SKM-1 treated with dmso at 0.1 percent for 144 hours (cell line): ENCODE results near the gene NAP1L3.

Experiments used
- DNase-seq: peaks from one replicate; lab custom pipeline; 2025; ENCODE audit not compliant: unreplicated experiment; lab: John Stamatoyannopoulos, UW

NAP1L3 gene

GRCh38 chrX:93673056-93673868 lies at the start of gene NAP1L3:
NAP1L3 (minus strand) TSS chrX:93673578; CDS start chrX:93673304, 274 bp downstream.
- DNase-seq: peak; percentile 64

GRCh38 chrX:93711076-93711475 lies 37.7 kb upstream of the NAP1L3 start:
- DNase-seq: no peak

- no peak for DNase-seq
Measured at GRCh38 chrX:93703701-93704100, 30.3 kb upstream of the NAP1L3 start.

GRCh38 chrX:93695981-93696380 lies 22.6 kb upstream of the NAP1L3 start:
- no peak for DNase-seq

- no peak for DNase-seq
Measured at GRCh38 chrX:93673869-93674271, 492 bp upstream of the NAP1L3 start, which contains the start of gene FAM133A. FAM133A (plus strand) TSS chrX:93674206; CDS start chrX:93709420, 35,214 bp downstream.

- DNase-seq: no peak
Measured at GRCh38 chrX:93660575-93660974, 12.8 kb downstream of the NAP1L3 start.

- DNase-seq: no peak
Measured at GRCh38 chrX:93649381-93649780, 24.0 kb downstream of the NAP1L3 start.

- no peak for DNase-seq
Measured at GRCh38 chrX:93637591-93637990, 35.8 kb downstream of the NAP1L3 start.
